ENCODE measurements around the gene OR2G2. TPM values are rescaled to one million over a fixed set of nuclear protein-coding genes. Genes with fewer than 3 reads are reported as not detected.

Gene OR2G2
- not detected for total RNA-seq
- polyA plus RNA-seq (2013, experiment 1 of 2) = not detected
- polyA plus RNA-seq (2013, experiment 2 of 2) = not detected
- long read RNA-seq, experiment 1 = 0 reads
- long read RNA-seq, experiment 2 = 0 reads
- long read RNA-seq, experiment 3 = 0 reads
- long read RNA-seq, experiment 4 = 0 reads

GRCh38 chr1:247588060-247588459, at the start of gene OR2G2:
Gene OR2G2, plus strand, starts transcription at chr1:247588360. Its CDS starts 0 bp downstream, at chr1:247588360.
- DNase-seq = no peak
- 90 to 100% methylated on average over 1 to 2 of the region's 2 CpGs for WGBS, 2 experiments (ENCODE audit: insufficient coverage in 1 of 2, insufficient read length in 1 of 2)
- H3K4me1 Mint-ChIP-seq = no peaks in the 10 kb centered on the region

DNA sequence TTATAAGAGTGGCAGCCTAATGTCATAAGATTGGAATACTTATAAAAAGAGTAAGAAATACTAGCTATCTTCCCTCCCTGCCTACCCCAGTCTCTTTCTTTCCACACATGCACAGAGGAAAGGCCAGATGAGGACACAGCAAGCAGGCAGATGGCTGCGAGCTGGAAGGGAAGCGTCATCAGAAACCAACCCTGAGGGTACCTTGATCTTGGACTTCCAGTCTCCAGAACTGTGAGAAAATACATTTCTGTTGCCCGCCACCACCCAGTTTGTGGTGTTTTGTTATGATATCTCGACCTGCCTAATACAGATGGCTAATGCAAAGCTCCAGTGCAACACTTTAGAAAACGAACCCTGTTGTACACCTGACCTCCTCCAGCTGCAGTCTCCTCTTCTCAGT, 49.6 kb upstream of the OR2G2 start:
- Mint-ChIP-seq H3K27me3 (ENCODE audit: insufficient read depth) (no peaks in the 10 kb centered on the region), H3K9me3 (no peaks in the 10 kb centered on the region), H3K36me3 (ENCODE audit: low read depth) (no peaks in the 10 kb centered on the region), H3K4me3 (no peak overlapping the region), H3K4me1 (no peaks in the 10 kb centered on the region), H3K27ac (no peak overlapping the region)
- H3K27ac ChIP-seq (ENCODE audit: low read depth, low read length) = no peak overlapping the region
- no peak overlapping the region for H3K4me3 ChIP-seq (ENCODE audit: low read length)
- H3K9ac ChIP-seq (ENCODE audit: extremely low read depth, low read length, poor library complexity, severe bottlenecking) = no peak overlapping the region
- H3K27me3 ChIP-seq (ENCODE audit: control insufficient read depth, insufficient read depth, low read length, poor library complexity, severe bottlenecking) = no peaks in the 10 kb centered on the region
- DNase-seq = no peak
- H3K9me3 ChIP-seq (ENCODE audit: control insufficient read depth, low read length) = no peaks in the 10 kb centered on the region
- 75 to 81% methylated on average over 3 to 5 of the region's 5 CpGs for WGBS, 2 experiments (ENCODE audit: insufficient coverage in 1 of 2, insufficient read length in 1 of 2)
- H3K36me3 ChIP-seq (ENCODE audit: control insufficient read depth, insufficient read depth, low read length) = no peaks in the 10 kb centered on the region
- TF ChIP-seq CTCF (conservative IDR thresholded peaks at IDR 0.05) = no peak
- H3K4me1 ChIP-seq (ENCODE audit: control insufficient read depth, insufficient read depth, low read length) = no peaks in the 10 kb centered on the region

More at GRCh38 chr1:247588060-247588459, at the start of gene OR2G2:
- H3K9me3 Mint-ChIP-seq = peaks cover 9% of the 10 kb centered on the region
- Histone ChIP-seq H3K9ac (ENCODE audit: extremely low read depth, low read length, poor library complexity, severe bottlenecking) (no peak within 1 kb of the TSS), H3K4me3 (ENCODE audit: low read length) (no peak within 1 kb of the TSS), H3K36me3 (ENCODE audit: control insufficient read depth, insufficient read depth, low read length) (no peaks in the 10 kb centered on the region), H3K9me3 (ENCODE audit: control insufficient read depth, low read length) (no peaks in the 10 kb centered on the region), H3K4me1 (ENCODE audit: control insufficient read depth, insufficient read depth, low read length) (no peaks in the 10 kb centered on the region), H3K27me3 (ENCODE audit: control insufficient read depth, insufficient read depth, low read length, poor library complexity, severe bottlenecking) (no peaks in the 10 kb centered on the region), H3K27ac (ENCODE audit: low read depth, low read length) (no peak within 1 kb of the TSS)
- no peak within 1 kb of the TSS for H3K4me3 Mint-ChIP-seq
- no peak for TF ChIP-seq CTCF (conservative IDR thresholded peaks at IDR 0.05)
- no peaks in the 10 kb centered on the region for H3K36me3 Mint-ChIP-seq (ENCODE audit: low read depth)
- H3K27me3 Mint-ChIP-seq (ENCODE audit: insufficient read depth) = no peaks in the 10 kb centered on the region
- H3K27ac Mint-ChIP-seq = no peak within 1 kb of the TSS

DNA sequence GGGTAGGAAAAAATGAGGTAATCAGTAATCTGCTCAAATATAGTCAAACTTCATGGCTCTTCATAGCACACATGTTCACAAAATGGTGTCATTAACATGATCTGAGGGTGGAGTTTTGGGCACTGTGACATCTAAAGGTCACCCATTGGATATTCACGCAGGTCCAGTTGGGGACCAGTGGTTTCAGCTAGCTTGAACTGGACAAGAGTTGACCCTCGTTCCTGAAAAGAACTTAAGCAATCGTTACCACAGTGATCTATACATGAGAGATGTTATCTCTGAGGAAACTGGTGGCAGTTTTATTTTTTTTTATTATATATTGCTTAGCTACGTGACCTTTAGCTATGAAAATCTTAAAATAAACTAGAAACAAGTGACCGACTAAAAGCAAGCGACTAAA, 48.9 kb upstream of the OR2G2 start:
- Mint-ChIP-seq H3K9me3 (no peaks in the 10 kb centered on the region), H3K27ac (no peak overlapping the region), H3K4me1 (peaks cover 6% of the 10 kb centered on the region), H3K27me3 (ENCODE audit: insufficient read depth) (no peaks in the 10 kb centered on the region), H3K4me3 (no peak overlapping the region), H3K36me3 (ENCODE audit: low read depth) (no peaks in the 10 kb centered on the region)
- 90 to 92% methylated on average over 4 to 6 of the region's 6 CpGs for WGBS, 2 experiments (ENCODE audit: insufficient coverage in 1 of 2, insufficient read length in 1 of 2)
- no peaks in the 10 kb centered on the region for H3K9me3 ChIP-seq (ENCODE audit: control insufficient read depth, low read length)
- H3K36me3 ChIP-seq (ENCODE audit: control insufficient read depth, insufficient read depth, low read length) = no peaks in the 10 kb centered on the region
- no peaks in the 10 kb centered on the region for H3K4me1 ChIP-seq (ENCODE audit: control insufficient read depth, insufficient read depth, low read length)
- TF ChIP-seq CTCF (conservative IDR thresholded peaks at IDR 0.05) = no peak
- H3K27me3 ChIP-seq (ENCODE audit: control insufficient read depth, insufficient read depth, low read length, poor library complexity, severe bottlenecking) = no peaks in the 10 kb centered on the region
- H3K9ac ChIP-seq (ENCODE audit: extremely low read depth, low read length, poor library complexity, severe bottlenecking) = no peak overlapping the region
- no peak overlapping the region for H3K4me3 ChIP-seq (ENCODE audit: low read length)
- H3K27ac ChIP-seq (ENCODE audit: low read depth, low read length) = no peak overlapping the region
- no peak for DNase-seq
